ENCODE measurements around the gene RIPK4. TPM values are rescaled to one million over a fixed set of nuclear protein-coding genes. Genes with fewer than 3 reads are reported as not detected.

Gene RIPK4
- 0.07 TPM in 1 of 2 replicates, not detected in the other for total RNA-seq

DNA sequence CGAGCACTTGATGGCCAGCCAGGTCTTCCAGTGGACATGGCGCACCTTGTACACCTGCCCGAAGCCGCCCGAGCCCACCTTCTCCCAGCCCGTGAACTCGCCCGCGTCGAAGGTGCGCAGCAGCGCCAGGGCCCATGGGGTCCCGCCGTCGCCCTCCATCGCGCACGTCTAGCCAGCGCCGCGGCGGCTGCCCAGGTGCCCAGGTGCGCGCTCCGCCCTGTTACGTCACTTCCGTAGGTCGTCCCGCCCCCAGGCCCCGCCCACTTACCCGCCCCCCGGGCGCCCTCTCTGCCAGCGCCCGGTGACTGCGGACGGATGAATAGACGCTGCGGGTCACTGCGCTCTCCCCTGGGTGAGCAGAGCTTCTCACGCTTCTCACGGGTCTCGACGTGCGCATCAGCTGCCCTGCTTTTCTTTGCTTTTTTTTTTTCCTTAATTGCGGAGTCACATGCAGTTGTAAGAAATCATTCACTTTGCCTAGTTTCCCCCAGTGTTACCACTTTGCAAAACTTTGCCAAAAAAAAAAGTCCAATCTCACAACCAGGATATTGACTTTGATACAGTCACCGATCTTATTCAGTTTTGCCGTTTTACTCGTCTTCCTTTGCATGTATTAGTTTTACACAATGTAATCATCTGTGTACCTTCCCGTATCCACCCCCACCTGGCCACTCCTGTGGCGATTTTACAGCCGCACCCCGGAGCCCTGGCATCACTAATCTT is at the start of gene RIPK4:
RIPK4 (minus strand) TSS at position 170 of the 723 bp plus-strand sequence; CDS start at position 159, 11 bp downstream.
- intact Hi-C loops (cut with micrococcal nuclease) = loop anchor here (5.0 kb wide), 1 partner anchor 485 kb away; no protein-coding TSS in a partner anchor
- H3K9me3 Mint-ChIP-seq = no peaks in the 10 kb centered on the region
- TF ChIP-seq, protein P1, sequence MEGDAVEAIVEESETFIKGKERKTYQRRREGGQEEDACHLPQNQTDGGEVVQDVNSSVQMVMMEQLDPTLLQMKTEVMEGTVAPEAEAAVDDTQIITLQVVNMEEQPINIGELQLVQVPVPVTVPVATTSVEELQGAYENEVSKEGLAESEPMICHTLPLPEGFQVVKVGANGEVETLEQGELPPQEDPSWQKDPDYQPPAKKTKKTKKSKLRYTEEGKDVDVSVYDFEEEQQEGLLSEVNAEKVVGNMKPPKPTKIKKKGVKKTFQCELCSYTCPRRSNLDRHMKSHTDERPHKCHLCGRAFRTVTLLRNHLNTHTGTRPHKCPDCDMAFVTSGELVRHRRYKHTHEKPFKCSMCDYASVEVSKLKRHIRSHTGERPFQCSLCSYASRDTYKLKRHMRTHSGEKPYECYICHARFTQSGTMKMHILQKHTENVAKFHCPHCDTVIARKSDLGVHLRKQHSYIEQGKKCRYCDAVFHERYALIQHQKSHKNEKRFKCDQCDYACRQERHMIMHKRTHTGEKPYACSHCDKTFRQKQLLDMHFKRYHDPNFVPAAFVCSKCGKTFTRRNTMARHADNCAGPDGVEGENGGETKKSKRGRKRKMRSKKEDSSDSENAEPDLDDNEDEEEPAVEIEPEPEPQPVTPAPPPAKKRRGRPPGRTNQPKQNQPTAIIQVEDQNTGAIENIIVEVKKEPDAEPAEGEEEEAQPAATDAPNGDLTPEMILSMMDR (IDR thresholded peaks at IDR 0.05) = no peak
- ATAC-seq (ENCODE audit: low read depth) (peak; percentile 73), DNase-seq (no peak)
- peak within 1 kb of the TSS; percentile 53 for H3K27ac Mint-ChIP-seq
- H3K4me1 Mint-ChIP-seq = peaks cover 25% of the 10 kb centered on the region
- ChIA-PET CTCF (no interaction called here), POLR2A (no interaction called here)
- H3K36me3 Mint-ChIP-seq (ENCODE audit: low read depth) = no peaks in the 10 kb centered on the region
- H3K4me3 Mint-ChIP-seq = peak within 1 kb of the TSS; percentile 74
- H3K27me3 Mint-ChIP-seq = peaks cover 79% of the 10 kb centered on the region

DNA sequence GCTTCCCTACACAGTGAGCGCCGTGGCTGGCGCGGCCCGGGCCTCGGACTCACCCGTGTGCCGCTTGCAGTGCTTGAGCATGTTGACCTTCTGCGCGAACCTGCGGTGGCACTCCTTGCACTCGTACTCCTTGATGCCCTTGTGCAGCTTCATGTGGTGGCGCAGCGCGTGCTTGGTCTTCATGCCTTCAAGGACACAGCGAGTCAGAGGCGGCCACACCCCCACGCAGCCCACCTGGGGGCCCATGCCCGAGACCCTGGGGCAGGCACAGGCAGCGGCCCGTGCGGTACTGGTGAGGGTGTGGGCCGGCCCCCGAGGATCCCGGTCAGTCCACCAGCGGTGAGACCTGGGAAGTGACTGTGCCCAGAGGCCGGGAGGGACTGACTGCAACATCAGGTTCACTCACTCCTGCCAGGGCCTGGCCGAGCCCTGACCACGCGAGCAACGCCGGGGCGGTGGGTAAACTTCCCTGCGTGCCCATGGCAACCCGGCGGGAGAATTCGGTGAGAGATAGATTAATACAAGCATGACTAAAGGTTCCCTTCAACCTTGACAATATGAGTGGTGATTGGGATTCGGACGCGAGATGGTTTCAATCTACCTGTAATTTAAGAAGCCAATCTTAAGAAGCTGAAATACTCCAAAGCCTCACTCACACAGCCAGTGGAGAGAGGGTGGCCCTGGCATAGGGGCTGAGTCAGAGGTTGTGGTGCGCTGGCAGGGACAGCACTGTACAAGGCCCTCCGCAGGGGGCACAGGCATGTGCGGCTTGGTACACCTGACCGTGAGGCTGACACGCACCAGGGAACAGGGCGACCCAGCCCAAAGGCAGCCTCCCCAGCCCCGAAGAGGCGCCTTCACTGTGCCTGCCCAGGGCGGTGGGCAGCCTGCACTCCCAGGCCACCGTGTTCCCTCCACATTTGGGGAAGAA is 49.1 kb upstream of the RIPK4 start:
- Mint-ChIP-seq H3K4me1 (peaks cover 8% of the 10 kb centered on the region), H3K36me3 (ENCODE audit: low read depth) (peaks cover 51% of the 10 kb centered on the region), H3K27me3 (no peaks in the 10 kb centered on the region), H3K9me3 (no peaks in the 10 kb centered on the region), H3K4me3 (no peak overlapping the region), H3K27ac (no peak overlapping the region)
- TF ChIP-seq, protein P1 (IDR thresholded peaks at IDR 0.05) = no peak
- POLR2A ChIA-PET = interaction anchor here (0.7 to 1.4 kb wide), 4 partner anchors 9 to 301 kb away, joined by 3 to 6 read pairs (median 3); no protein-coding TSS in a partner anchor
- no peak for DNase-seq
- ATAC-seq (ENCODE audit: low read depth) = no peak
- CTCF ChIA-PET = interaction anchor here (0.6 to 4.2 kb wide), 30 partner anchors 8 to 534 kb away, joined by 3 to 102 read pairs (median 5); no protein-coding TSS in a partner anchor
- intact Hi-C loops (cut with micrococcal nuclease) = loop anchor here (1.0 to 5.0 kb wide), 11 partner anchors 51 to 695 kb away; partner anchors contain the start of gene ZBTB21

DNA sequence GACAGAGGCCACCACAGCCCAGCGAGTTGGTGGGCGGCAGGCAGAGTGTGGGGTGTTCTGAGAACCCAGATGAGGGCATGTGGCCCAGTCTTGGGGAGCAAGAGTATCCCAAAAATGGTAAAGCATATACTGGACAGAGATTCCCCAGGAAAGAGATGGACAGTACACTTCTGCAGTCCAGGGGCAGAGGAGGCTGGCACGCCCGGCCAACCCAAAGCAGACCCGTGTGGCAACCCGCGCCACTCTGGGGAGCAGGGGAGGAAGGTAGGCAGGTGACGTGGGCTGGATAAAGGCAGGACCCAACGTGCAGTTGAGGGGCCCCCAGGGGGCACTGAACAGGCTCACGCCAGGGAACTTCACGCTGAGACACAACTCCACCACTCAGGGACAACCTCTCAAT is 46.4 kb upstream of the RIPK4 start:
- H3K4me1 Mint-ChIP-seq = peaks cover 8% of the 10 kb centered on the region
- intact Hi-C loops (cut with micrococcal nuclease) = no loop called here
- TF ChIP-seq, protein P1 (IDR thresholded peaks at IDR 0.05) = no peak
- no peak overlapping the region for H3K27ac Mint-ChIP-seq
- ChIA-PET POLR2A (no interaction called here), CTCF (no interaction called here)
- H3K4me3 Mint-ChIP-seq = no peak overlapping the region
- DNase-seq = no peak
- no peaks in the 10 kb centered on the region for H3K27me3 Mint-ChIP-seq
- no peak for ATAC-seq (ENCODE audit: low read depth)
- peaks cover 62% of the 10 kb centered on the region for H3K36me3 Mint-ChIP-seq (ENCODE audit: low read depth)
- H3K9me3 Mint-ChIP-seq = no peaks in the 10 kb centered on the region

DNA sequence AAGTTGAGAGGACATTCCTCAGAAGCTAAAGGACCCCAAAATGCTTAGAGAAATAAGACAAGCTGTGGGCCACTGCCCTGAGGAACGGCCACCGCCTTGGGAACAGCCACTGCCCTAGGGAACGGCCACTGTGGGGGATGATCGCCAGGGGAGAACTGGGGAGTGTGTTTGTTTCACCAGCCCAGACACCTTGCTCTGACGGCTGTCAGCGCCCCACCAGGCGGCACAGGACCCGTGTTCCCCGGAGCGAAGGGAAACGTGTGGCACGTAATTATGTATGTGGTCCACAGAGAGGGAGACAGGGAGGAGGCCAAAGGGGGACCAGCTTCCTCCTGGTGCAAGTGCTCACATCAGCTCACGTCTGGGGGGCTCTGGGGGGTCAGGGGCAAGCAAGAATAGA is 45.8 kb upstream of the RIPK4 start:
- POLR2A ChIA-PET = no interaction called here
- intact Hi-C loops (cut with micrococcal nuclease) = no loop called here
- Mint-ChIP-seq H3K4me1 (peaks cover 8% of the 10 kb centered on the region), H3K4me3 (no peak overlapping the region), H3K9me3 (no peaks in the 10 kb centered on the region), H3K27me3 (no peaks in the 10 kb centered on the region), H3K36me3 (ENCODE audit: low read depth) (peaks cover 66% of the 10 kb centered on the region), H3K27ac (no peak overlapping the region)
- ATAC-seq (ENCODE audit: low read depth) (no peak), DNase-seq (no peak)
- TF ChIP-seq, protein P1 (IDR thresholded peaks at IDR 0.05) = no peak
- CTCF ChIA-PET = no interaction called here

DNA sequence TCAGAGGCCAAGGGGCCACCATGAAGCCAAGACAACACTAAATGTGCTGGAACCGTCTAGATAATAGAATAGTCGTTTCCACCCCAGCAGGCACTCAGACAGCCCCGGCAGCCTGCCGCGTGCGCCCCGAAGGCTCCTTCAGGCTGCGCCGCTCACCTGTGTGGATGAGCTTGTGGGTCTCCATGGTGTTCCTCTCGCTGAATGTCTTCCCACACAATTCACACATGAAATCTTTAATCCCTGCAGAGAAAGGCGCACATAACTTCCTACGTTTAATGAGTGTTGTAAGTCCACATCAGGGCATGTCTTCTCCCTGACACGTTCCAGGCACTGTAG is 43.7 kb upstream of the RIPK4 start:
- no peak for DNase-seq
- no peak for ATAC-seq (ENCODE audit: low read depth)
- no peaks in the 10 kb centered on the region for H3K27me3 Mint-ChIP-seq
- TF ChIP-seq, protein P1 (IDR thresholded peaks at IDR 0.05) = no peak
- H3K4me3 Mint-ChIP-seq = no peak overlapping the region
- H3K27ac Mint-ChIP-seq = no peak overlapping the region
- H3K36me3 Mint-ChIP-seq (ENCODE audit: low read depth) = peaks cover 73% of the 10 kb centered on the region
- H3K9me3 Mint-ChIP-seq = no peaks in the 10 kb centered on the region
- CTCF ChIA-PET = no interaction called here
- intact Hi-C loops (cut with micrococcal nuclease) = no loop called here
- no peaks in the 10 kb centered on the region for H3K4me1 Mint-ChIP-seq
- POLR2A ChIA-PET = no interaction called here

Data from activated B cell treated with CpG ODN at 0.5 μM for 24 hours (primary cell).